Measurements from ENCODE around the gene TNFAIP3. TPM values are rescaled to one million over a fixed set of nuclear protein-coding genes. Genes with fewer than 3 reads are reported as not detected.
"Not testable (repeated sequence)": the region's sequence is repeated elsewhere in the genome, so short reads cannot be mapped to it uniquely, and the experiment has no call there.

TNFAIP3 gene
- total RNA-seq, 4 donors from 2014 or later: 13.4 to 29.9 (median 26.2) TPM

- 92 to 96% methylated on average over 3 of the region's 3 CpGs for WGBS, 2 donors
- H3K4me3 ChIP-seq (ENCODE audit: low read depth, poor library complexity, severe bottlenecking): no peak overlapping the region
- TF ChIP-seq, protein P1, sequence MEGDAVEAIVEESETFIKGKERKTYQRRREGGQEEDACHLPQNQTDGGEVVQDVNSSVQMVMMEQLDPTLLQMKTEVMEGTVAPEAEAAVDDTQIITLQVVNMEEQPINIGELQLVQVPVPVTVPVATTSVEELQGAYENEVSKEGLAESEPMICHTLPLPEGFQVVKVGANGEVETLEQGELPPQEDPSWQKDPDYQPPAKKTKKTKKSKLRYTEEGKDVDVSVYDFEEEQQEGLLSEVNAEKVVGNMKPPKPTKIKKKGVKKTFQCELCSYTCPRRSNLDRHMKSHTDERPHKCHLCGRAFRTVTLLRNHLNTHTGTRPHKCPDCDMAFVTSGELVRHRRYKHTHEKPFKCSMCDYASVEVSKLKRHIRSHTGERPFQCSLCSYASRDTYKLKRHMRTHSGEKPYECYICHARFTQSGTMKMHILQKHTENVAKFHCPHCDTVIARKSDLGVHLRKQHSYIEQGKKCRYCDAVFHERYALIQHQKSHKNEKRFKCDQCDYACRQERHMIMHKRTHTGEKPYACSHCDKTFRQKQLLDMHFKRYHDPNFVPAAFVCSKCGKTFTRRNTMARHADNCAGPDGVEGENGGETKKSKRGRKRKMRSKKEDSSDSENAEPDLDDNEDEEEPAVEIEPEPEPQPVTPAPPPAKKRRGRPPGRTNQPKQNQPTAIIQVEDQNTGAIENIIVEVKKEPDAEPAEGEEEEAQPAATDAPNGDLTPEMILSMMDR (IDR thresholded peaks at IDR 0.05): no peak
- no peak for TF ChIP-seq POLR2A (IDR thresholded peaks at IDR 0.05)
- intact Hi-C loops (cut with DNase I; ENCODE audit: low total_unique reads): no loop called here
- no peak for DNase-seq (ENCODE audit: low spot score in 2 of 2)
These were observed 26.1 kb downstream of the TNFAIP3 start for GRCh38 chr6:137893181-137893580.

GRCh38 chr6:137893726-137894125 is 26.7 kb downstream of the TNFAIP3 start:
- WGBS, 2 donors: 83 to 84% methylated on average over 2 of the region's 2 CpGs
- no peak for DNase-seq (ENCODE audit: low spot score in 2 of 2)
- intact Hi-C loops (cut with DNase I; ENCODE audit: low total_unique reads): no loop called here
- H3K4me3 ChIP-seq (ENCODE audit: low read depth, poor library complexity, severe bottlenecking): no peak overlapping the region
- no peak for TF ChIP-seq POLR2A (IDR thresholded peaks at IDR 0.05)
- TF ChIP-seq, protein P1 (IDR thresholded peaks at IDR 0.05): no peak

GRCh38 chr6:137894378-137894777 is 27.3 kb downstream of the TNFAIP3 start:
- intact Hi-C loops (cut with DNase I; ENCODE audit: low total_unique reads); H3K4me3 ChIP-seq (ENCODE audit: low read depth, poor library complexity, severe bottlenecking); DNase-seq (ENCODE audit: low spot score in 2 of 2): not testable (repeated sequence)
- WGBS, 2 donors: 70 to 71% methylated on average over 8 of the region's 8 CpGs

DNA sequence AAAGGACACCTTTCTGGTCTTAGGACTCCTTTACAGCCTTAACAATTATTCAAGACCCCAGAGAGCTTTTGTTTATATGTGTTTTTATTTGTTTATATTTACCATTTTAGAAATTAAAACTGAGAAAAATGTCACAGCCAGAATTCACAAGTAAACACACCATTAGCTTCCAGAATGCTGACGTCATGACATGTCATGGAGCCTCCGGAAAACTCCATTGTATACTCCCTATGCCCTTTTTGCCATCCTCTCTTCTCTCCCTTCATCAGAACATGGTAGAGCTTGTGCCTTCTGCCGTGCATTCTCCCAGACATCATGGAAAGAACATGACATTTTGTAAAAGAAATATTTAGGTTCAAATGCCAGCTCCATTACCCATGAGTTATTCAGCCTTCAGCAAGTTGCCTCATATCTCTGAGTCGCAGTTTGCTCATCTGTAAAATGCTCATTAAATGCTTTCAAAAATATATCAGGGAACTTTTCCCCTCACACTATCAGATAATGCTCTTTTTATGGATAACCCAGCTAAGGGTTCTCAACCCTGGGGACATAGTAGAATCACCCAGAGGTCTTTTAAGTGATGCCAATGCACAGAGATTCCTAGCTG is 27.8 kb downstream of the TNFAIP3 start:
- TF ChIP-seq POLR2A (IDR thresholded peaks at IDR 0.05): no peak
- TF ChIP-seq, protein P1 (IDR thresholded peaks at IDR 0.05): no peak
- no peak overlapping the region for H3K4me3 ChIP-seq (ENCODE audit: low read depth, poor library complexity, severe bottlenecking)
- WGBS, 2 donors: 61 to 70% methylated on average over 4 of the region's 4 CpGs
- DNase-seq (ENCODE audit: low spot score in 2 of 2): no peak
- intact Hi-C loops (cut with DNase I; ENCODE audit: low total_unique reads): no loop called here

- intact Hi-C loops (cut with DNase I; ENCODE audit: low total_unique reads): no loop called here
- 90 to 93% methylated on average over 3 of the region's 3 CpGs for WGBS, 2 donors
- H3K4me3 ChIP-seq (ENCODE audit: low read depth, poor library complexity, severe bottlenecking): no peak overlapping the region
- TF ChIP-seq, protein P1 (IDR thresholded peaks at IDR 0.05): no peak
- no peak for TF ChIP-seq POLR2A (IDR thresholded peaks at IDR 0.05)
- no peak for DNase-seq (ENCODE audit: low spot score in 2 of 2)
These were observed 29.6 kb downstream of the TNFAIP3 start for GRCh38 chr6:137896647-137897046.

DNA sequence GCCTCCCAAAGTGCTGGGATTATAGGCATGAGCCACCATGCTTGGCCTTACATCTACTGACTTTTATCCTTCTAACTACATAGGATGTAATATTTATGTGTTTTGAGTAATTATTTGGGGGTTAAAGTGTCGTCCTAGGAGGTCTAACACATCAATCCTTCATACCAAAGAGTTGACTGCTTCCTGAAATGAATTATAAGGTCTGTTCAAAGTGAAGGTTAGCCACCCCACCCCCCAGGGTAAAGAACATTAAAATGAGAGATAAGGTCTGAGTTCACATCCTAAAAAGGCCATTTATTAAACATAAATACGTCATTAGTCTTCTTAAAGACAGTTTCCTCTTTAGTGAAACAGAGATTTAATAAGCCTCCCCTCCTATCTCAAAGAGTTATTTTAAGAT is 33.8 kb downstream of the TNFAIP3 start:
- no peak for DNase-seq (ENCODE audit: low spot score in 2 of 2)
- TF ChIP-seq, protein P1 (IDR thresholded peaks at IDR 0.05): no peak
- no peak for TF ChIP-seq POLR2A (IDR thresholded peaks at IDR 0.05)
- 85 to 91% methylated on average over 2 of the region's 2 CpGs for WGBS, 2 donors
- H3K4me3 ChIP-seq (ENCODE audit: low read depth, poor library complexity, severe bottlenecking): no peak overlapping the region
- intact Hi-C loops (cut with DNase I; ENCODE audit: low total_unique reads): no loop called here

Measured in lower leg skin (tissue), 4 donors.